Testis (tissue), 3 donors: ENCODE results near the gene PLCL2. TPM values are rescaled to one million over a fixed set of nuclear protein-coding genes. Genes with fewer than 3 reads are reported as not detected.
A peak's percentile ranks its signal among the peaks of the same experiment; 100 is the strongest.

Experiments used
- DNase-seq: peaks from one replicate; pipeline ENCODE4 v3.0.0-alpha.2; 2019
- H3K27ac ChIP-seq, 2 donors: fragments of 200-600 bp; sonication (generic); one replicate each; pipeline ENCODE4 v1.5.1; 2019
- H3K27me3 ChIP-seq: fragments of 200-600 bp; sonication (generic); one replicate; pipeline ENCODE4 v1.5.1; 2019
- H3K36me3 ChIP-seq: fragments of 200-600 bp; sonication (generic); one replicate; pipeline ENCODE4 v1.5.1; 2017; ENCODE audit warnings: low read depth; ENCODE audit errors: missing control alignments
- H3K4me1 ChIP-seq: fragments of 200-600 bp; sonication (generic); one replicate; pipeline ENCODE4 v1.5.1; 2019
- H3K4me3 ChIP-seq, 2 donors: fragments of 200-600 bp; sonication (generic); one replicate each; pipeline ENCODE4 v1.5.1; 2017 to 2019
- H3K9me3 ChIP-seq: fragments of 200-600 bp; sonication (generic); one replicate; pipeline ENCODE4 v1.5.1; 2017
- POLR2A ChIP-seq: fragments of 450-650 bp; IDR thresholded peaks from one replicate; pipeline ENCODE4 v1.6.1; 2017; ENCODE audit warnings: antibody characterized with exemption, mild to moderate bottlenecking, moderate library complexity
- WGBS, 2 donors: methylation state at CpG; one replicate each; pipeline ENCODE4 v1.1.5; 2018; 5-methylcytosine and 5-hydroxymethylcytosine counted together
- intact Hi-C: fragments of 100-400 bp; cut with DNase I; formaldehyde crosslinking; loops from one replicate; pipeline ENCODE4 v1.15.1; 2023; ENCODE audit warnings: low total_unique reads
- polyA plus RNA-seq: library from polyadenylated mRNA; stranded (reverse); fragments of 350-450 nt; fragmentation: Illumina TruSeq; extraction: RNeasy Lipid Tissue Mini Kit (QIAGEN cat#74804); gene quantifications from one replicate; pipeline ENCODE4 v1.2.3, GENCODE V29; 2014; ENCODE audit warnings: low read depth, low replicate concordance; ENCODE audit not compliant: insufficient read depth
- total RNA-seq, 2 donors: library from RNA; depleted of rRNA; stranded (reverse); fragments of >200 nt; gene quantifications; one replicate each; pipeline ENCODE4 v1.2.3, GENCODE V29; 2016
- TF ChIP-seq, protein P1 (sequence below), 3 experiments: fragments of 450-650 bp in 2 of 3; fragments of 200-600 bp in 1 of 3; sonication (generic) in 1 of 3; IDR thresholded peaks; one replicate each; pipeline ENCODE4 v1.5.1; 2016 to 2019; ENCODE audit warnings: antibody characterized with exemption in 3 of 3, mild to moderate bottlenecking in 2 of 3, moderate library complexity in 1 of 3

Gene PLCL2
- total and polyA plus RNA-seq, 3 donors from 2014 or later = 10.7 to 23.0 (median 15.0) TPM

- WGBS, 2 donors = 49 to 54% methylated on average over 4 of the region's 4 CpGs
- Histone ChIP-seq H3K36me3 (no peaks in the 10 kb centered on the region), H3K27me3 (no peaks in the 10 kb centered on the region), H3K4me3 (no peak overlapping the region), H3K9me3 (no peaks in the 10 kb centered on the region), H3K4me1 (no peaks in the 10 kb centered on the region), H3K27ac (no peak overlapping the region)
- TF ChIP-seq, protein P1, sequence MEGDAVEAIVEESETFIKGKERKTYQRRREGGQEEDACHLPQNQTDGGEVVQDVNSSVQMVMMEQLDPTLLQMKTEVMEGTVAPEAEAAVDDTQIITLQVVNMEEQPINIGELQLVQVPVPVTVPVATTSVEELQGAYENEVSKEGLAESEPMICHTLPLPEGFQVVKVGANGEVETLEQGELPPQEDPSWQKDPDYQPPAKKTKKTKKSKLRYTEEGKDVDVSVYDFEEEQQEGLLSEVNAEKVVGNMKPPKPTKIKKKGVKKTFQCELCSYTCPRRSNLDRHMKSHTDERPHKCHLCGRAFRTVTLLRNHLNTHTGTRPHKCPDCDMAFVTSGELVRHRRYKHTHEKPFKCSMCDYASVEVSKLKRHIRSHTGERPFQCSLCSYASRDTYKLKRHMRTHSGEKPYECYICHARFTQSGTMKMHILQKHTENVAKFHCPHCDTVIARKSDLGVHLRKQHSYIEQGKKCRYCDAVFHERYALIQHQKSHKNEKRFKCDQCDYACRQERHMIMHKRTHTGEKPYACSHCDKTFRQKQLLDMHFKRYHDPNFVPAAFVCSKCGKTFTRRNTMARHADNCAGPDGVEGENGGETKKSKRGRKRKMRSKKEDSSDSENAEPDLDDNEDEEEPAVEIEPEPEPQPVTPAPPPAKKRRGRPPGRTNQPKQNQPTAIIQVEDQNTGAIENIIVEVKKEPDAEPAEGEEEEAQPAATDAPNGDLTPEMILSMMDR (IDR thresholded peaks at IDR 0.05) = no peak
- no peak for TF ChIP-seq POLR2A
- DNase-seq = no peak
- intact Hi-C loops = no loop called here
These were observed 146.3 kb downstream of the PLCL2 start for GRCh38 chr3:17030956-17031652.

DNA sequence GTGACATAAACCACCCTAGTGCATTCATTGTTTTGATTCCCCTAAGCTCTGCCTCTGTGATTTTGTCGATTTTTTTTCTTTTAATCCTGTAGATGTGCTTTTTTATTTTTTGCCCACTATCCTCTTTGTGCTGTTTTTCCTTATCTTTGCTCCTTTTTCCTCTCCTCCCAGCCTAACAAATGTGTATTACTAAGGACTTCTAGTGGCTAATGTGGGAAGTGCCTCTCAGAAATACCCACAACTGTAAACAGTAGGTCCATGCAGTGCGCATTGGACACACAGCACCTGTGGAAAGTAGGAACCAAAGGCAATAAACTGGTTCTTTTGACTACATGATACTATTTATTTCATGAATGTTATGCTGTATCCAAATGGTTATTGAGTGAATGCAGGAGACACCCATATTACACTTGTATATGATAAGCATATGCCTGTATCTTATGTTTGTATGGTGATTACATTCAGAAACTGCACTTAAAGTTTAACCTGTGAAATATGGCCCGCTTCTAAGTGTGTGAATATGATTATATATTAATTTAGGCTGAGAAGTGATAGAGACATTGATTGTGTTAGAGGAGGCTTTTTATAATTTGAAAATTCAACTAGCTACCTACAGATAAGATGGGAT lies 147.8 kb downstream of the PLCL2 start:
- Histone ChIP-seq H3K4me3 (no peak overlapping the region), H3K27ac (no peak overlapping the region), H3K9me3 (no peaks in the 10 kb centered on the region), H3K4me1 (no peaks in the 10 kb centered on the region), H3K27me3 (no peaks in the 10 kb centered on the region), H3K36me3 (no peaks in the 10 kb centered on the region)
- no peak for TF ChIP-seq POLR2A
- TF ChIP-seq, protein P1 (IDR thresholded peaks at IDR 0.05) = peak; percentile 60 to 73 (median 68)
- 52 to 58% methylated on average over 3 of the region's 3 CpGs for WGBS, 2 donors
- intact Hi-C loops = no loop called here
- DNase-seq = no peak

DNA sequence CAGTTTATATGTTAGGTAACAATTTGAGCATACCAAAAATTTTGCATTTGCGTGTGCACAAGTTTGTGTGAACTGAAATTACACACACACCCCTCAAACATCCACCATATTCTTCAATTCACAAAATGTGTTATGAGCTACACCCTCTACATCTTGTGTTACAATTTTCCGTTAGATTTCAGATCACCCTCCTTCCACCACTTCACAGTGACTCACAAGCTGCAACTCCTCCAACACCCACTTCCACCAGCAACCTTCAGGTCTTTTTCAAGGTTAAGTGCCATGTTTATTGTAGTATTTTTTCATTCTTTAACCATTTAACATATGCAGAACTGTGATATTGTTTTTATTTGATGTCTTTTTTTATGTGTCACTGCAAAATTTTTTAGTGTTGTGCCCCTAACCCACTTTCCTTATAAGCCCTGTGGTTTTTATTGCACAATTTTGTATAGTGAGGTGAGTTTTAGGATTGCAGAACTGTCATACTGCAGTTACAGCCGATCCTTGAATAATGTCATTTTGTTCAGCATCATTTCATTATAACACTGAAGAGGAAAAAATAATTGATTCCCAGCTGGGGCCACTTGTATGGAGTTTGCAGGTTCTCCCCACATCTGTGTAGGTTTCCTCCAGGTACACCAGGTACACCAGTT lies 148.9 kb downstream of the PLCL2 start:
- TF ChIP-seq, protein P1 (IDR thresholded peaks at IDR 0.05) = no peak
- TF ChIP-seq POLR2A = no peak
- H3K4me1 ChIP-seq = no peaks in the 10 kb centered on the region
- H3K36me3 ChIP-seq = no peaks in the 10 kb centered on the region
- WGBS, 2 donors = 63 to 71% methylated on average over 3 of the region's 3 CpGs
- no peak overlapping the region for H3K4me3 ChIP-seq
- no peak for DNase-seq
- intact Hi-C loops = no loop called here
- no peaks in the 10 kb centered on the region for H3K9me3 ChIP-seq
- no peaks in the 10 kb centered on the region for H3K27me3 ChIP-seq
- no peak overlapping the region for H3K27ac ChIP-seq

DNA sequence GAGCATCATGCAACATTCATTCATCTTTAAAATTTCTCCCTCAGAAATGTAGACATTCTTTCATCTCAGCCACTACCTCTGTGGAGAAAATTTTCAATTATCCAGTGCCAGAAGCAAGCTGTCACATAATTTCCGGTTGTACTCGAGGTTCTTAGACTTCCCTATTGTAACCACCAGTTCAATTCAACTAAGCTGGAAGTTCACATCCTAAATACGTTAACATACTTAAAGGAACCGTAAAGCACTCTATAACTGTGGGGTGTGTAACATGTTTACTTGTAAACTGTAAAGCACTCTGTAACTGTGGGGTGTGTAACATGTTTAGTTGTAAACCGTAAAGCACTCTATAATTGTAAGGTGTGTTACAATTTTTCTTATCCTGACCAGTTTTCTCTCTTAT lies 150.3 kb downstream of the PLCL2 start:
- Histone ChIP-seq H3K27ac (no peak overlapping the region), H3K9me3 (no peaks in the 10 kb centered on the region), H3K4me1 (no peaks in the 10 kb centered on the region), H3K4me3 (no peak overlapping the region), H3K27me3 (no peaks in the 10 kb centered on the region), H3K36me3 (no peaks in the 10 kb centered on the region)
- no peak for DNase-seq
- intact Hi-C loops = no loop called here
- TF ChIP-seq, protein P1 (IDR thresholded peaks at IDR 0.05) = no peak
- no peak for TF ChIP-seq POLR2A
- WGBS, 2 donors = 64 to 74% methylated on average over 5 of the region's 5 CpGs
